H9 (cell line): ENCODE data around the gene BICD1. TPM values are rescaled to one million over a fixed set of nuclear protein-coding genes. Genes with fewer than 3 reads are reported as not detected.
A peak's percentile ranks its signal among the peaks of the same experiment; 100 is the strongest.

Experiments used
- DNase-seq: peaks from one replicate; pipeline ENCODE4 v3.0.0-alpha.2; 2017
- H2AFZ ChIP-seq: one replicate; pipeline ENCODE4 v1.6.1; 2013; ENCODE audit warnings: mild to moderate bottlenecking, low read length, control low read depth, moderate library complexity
- H2AK5ac ChIP-seq: 2 replicates; pipeline ENCODE4 v1.6.1; 2013; ENCODE audit warnings: low read length, control low read depth, mixed read lengths; ENCODE audit not compliant: insufficient read length
- H2BK120ac ChIP-seq: one replicate; pipeline ENCODE4 v1.6.1; 2013; ENCODE audit warnings: low read depth, mild to moderate bottlenecking, low read length, control low read depth, inconsistent platforms; ENCODE audit not compliant: poor library complexity, severe bottlenecking
- H2BK12ac ChIP-seq: 2 replicates; pipeline ENCODE4 v1.6.1; 2013; ENCODE audit warnings: low read length, control low read depth, mixed read lengths, low read depth; ENCODE audit not compliant: insufficient read length
- H2BK15ac ChIP-seq: 2 replicates; pipeline ENCODE4 v1.6.1; 2013; ENCODE audit warnings: low read depth, low read length, control low read depth
- H2BK20ac ChIP-seq: one replicate; pipeline ENCODE4 v1.6.1; 2013; ENCODE audit warnings: low read depth, mild to moderate bottlenecking, low read length, control low read depth, inconsistent platforms; ENCODE audit not compliant: poor library complexity, severe bottlenecking
- H2BK5ac ChIP-seq: 2 replicates; pipeline ENCODE4 v1.6.1; 2013; ENCODE audit warnings: low read length, control low read depth, mixed read lengths; ENCODE audit not compliant: insufficient read length
- H3K14ac ChIP-seq: 2 replicates; pipeline ENCODE4 v1.6.1; 2013; ENCODE audit warnings: low read length, control low read depth; ENCODE audit not compliant: insufficient read depth
- H3K18ac ChIP-seq: 2 replicates; pipeline ENCODE4 v1.6.1; 2013; ENCODE audit warnings: low read depth, mild to moderate bottlenecking, mixed read lengths, low read length, control low read depth; ENCODE audit not compliant: insufficient read length
- H3K23ac ChIP-seq: 2 replicates; pipeline ENCODE4 v1.6.1; 2013; ENCODE audit warnings: low read length, control low read depth, mixed read lengths, low read depth; ENCODE audit not compliant: insufficient read length
- H3K23me2 ChIP-seq: 2 replicates; pipeline ENCODE4 v1.6.1; 2013; ENCODE audit warnings: low read depth, mild to moderate bottlenecking, mixed read lengths, low read length, control low read depth; ENCODE audit not compliant: insufficient read length, poor library complexity, severe bottlenecking
- H3K27ac ChIP-seq: 2 replicates; pipeline ENCODE4 v1.5.1; 2013; ENCODE audit warnings: low read length, control low read depth, mixed read lengths, low read depth; ENCODE audit not compliant: insufficient read length
- H3K27me3 ChIP-seq: 2 replicates; pipeline ENCODE4 v1.6.1; 2013; ENCODE audit warnings: low read length, control low read depth, inconsistent platforms; ENCODE audit not compliant: insufficient read depth
- H3K4ac ChIP-seq: 2 replicates; pipeline ENCODE4 v1.6.1; 2013; ENCODE audit warnings: low read depth, mild to moderate bottlenecking, control low read depth, inconsistent platforms, low read length, moderate library complexity
- H3K4me1 ChIP-seq: 2 replicates; pipeline ENCODE4 v1.6.1; 2013; ENCODE audit warnings: low read length, control low read depth, inconsistent platforms; ENCODE audit not compliant: insufficient read depth
- H3K4me2 ChIP-seq: 2 replicates; pipeline ENCODE4 v1.6.1; 2013; ENCODE audit warnings: low read length, control low read depth, mixed read lengths; ENCODE audit not compliant: insufficient read length, insufficient read depth
- H3K56ac ChIP-seq: 2 replicates; pipeline ENCODE4 v1.6.1; 2013; ENCODE audit warnings: low read depth, mild to moderate bottlenecking, mixed read lengths, low read length, control low read depth; ENCODE audit not compliant: insufficient read length
- H3K79me1 ChIP-seq: 2 replicates; pipeline ENCODE4 v1.6.1; 2013; ENCODE audit warnings: low read depth, mild to moderate bottlenecking, moderate library complexity, low read length, control low read depth, inconsistent platforms; ENCODE audit not compliant: insufficient read depth, poor library complexity, severe bottlenecking
- H3K79me2 ChIP-seq: 2 replicates; pipeline ENCODE4 v1.6.1; 2013; ENCODE audit warnings: low read length, control low read depth, inconsistent platforms; ENCODE audit not compliant: insufficient read depth
- H3K9ac ChIP-seq: 2 replicates; pipeline ENCODE4 v1.6.1; 2013; ENCODE audit warnings: low read length, control low read depth, mixed read lengths; ENCODE audit not compliant: insufficient read length; ENCODE audit errors: extremely low read depth
- H3K9me3 ChIP-seq: one replicate; pipeline ENCODE4 v1.6.1; 2013; ENCODE audit warnings: low read depth, low read length, inconsistent platforms; ENCODE audit not compliant: control insufficient read depth
- H3T11ph ChIP-seq: one replicate; pipeline ENCODE4 v1.6.1; 2013; ENCODE audit warnings: mild to moderate bottlenecking, low read length, control low read depth, inconsistent platforms
- H4K20me1 ChIP-seq: one replicate; pipeline ENCODE4 v1.6.1; 2013; ENCODE audit not compliant: control insufficient read depth, insufficient read length, insufficient read depth
- H4K5ac ChIP-seq: 2 replicates; pipeline ENCODE4 v1.6.1; 2013; ENCODE audit warnings: low read depth, mild to moderate bottlenecking, mixed read lengths, low read length, control low read depth; ENCODE audit not compliant: insufficient read length
- H4K8ac ChIP-seq: replicated peaks from 2 replicates; pipeline ENCODE4 v1.6.1; 2013; ENCODE audit warnings: low read length, control low read depth, mixed read lengths, low read depth; ENCODE audit not compliant: insufficient read length
- H4K91ac ChIP-seq: 2 replicates; pipeline ENCODE4 v1.6.1; 2013; ENCODE audit warnings: low read depth, mild to moderate bottlenecking, moderate library complexity, mixed read lengths, low read length, control low read depth; ENCODE audit not compliant: insufficient read length
- H3K27ac Mint-ChIP-seq, 3 experiments: 2 replicates in 2 of 3; 3 replicates in 1 of 3; pipeline ENCODE4 v1.8.0; 2020 to 2021; ENCODE audit warnings: mixed read lengths in 3 of 3, mild to moderate bottlenecking in 1 of 3, moderate library complexity in 1 of 3
- H3K27me3 Mint-ChIP-seq: 2 replicates; pipeline ENCODE4 v1.8.0; 2021; ENCODE audit warnings: low read depth, mild to moderate bottlenecking, moderate library complexity, mixed read lengths
- H3K36me3 Mint-ChIP-seq, 3 experiments: 2 replicates in 2 of 3; 3 replicates in 1 of 3; pipeline ENCODE4 v1.8.0; 2020 to 2021; ENCODE audit warnings: low read depth in 3 of 3, mixed read lengths in 3 of 3; ENCODE audit not compliant: insufficient read depth in 1 of 3
- H3K4me1 Mint-ChIP-seq, 2 experiments: 2 replicates each; pipeline ENCODE4 v1.8.0; 2020; ENCODE audit warnings: mixed read lengths in 2 of 2
- H3K4me3 Mint-ChIP-seq, 2 experiments: 2 replicates in 1 of 2; 3 replicates in 1 of 2; pipeline ENCODE4 v1.8.0; 2020 to 2021; ENCODE audit warnings: mild to moderate bottlenecking in 2 of 2, mixed read lengths in 2 of 2, moderate library complexity in 1 of 2
- H3K9me3 Mint-ChIP-seq, 2 experiments: 2 replicates in 1 of 2; 3 replicates in 1 of 2; pipeline ENCODE4 v1.8.0; 2020; ENCODE audit warnings: mild to moderate bottlenecking in 2 of 2, mixed read lengths in 2 of 2, moderate library complexity in 1 of 2
- WGBS: extraction: QIAGEN DNeasy Blood & Tissue Kit; methylation state at CpG from one replicate; pipeline ENCODE4 v1.1.7; 2013; ENCODE audit warnings: missing lambda C conversion rate, low lambda C conversion rate, mixed read lengths; ENCODE audit not compliant: insufficient read length; ENCODE audit errors: extremely low coverage; 5-methylcytosine and 5-hydroxymethylcytosine counted together
- total RNA-seq: library from RNA; stranded (reverse); gene quantifications from 2 replicates; pipeline ENCODE4 v1.2.1, GENCODE V29; 2021
- TF ChIP-seq, protein P1 (sequence below): fragments of 200-600 bp; sonication (generic); conservative IDR thresholded peaks from 3 replicates; pipeline ENCODE4 v1.8.0; 2021; ENCODE audit warnings: antibody characterized with exemption, mild to moderate bottlenecking

The BICD1 gene
- total RNA-seq, 1 experiment from 2014 or later, result 134 TPM

GRCh38 chr12:32249777-32250176, 143.1 kb downstream of the BICD1 start:
- H2AFZ ChIP-seq, result no peak overlapping the region
- peak overlapping the region; percentile 54 to 98 (median 82); a peak in 5 of 7 replicates for H3K27ac Mint-ChIP-seq
- no peaks in the 10 kb centered on the region for H3K27me3 ChIP-seq
- no peak overlapping the region for H3K14ac ChIP-seq
- H4K5ac ChIP-seq, result no peak overlapping the region
- H3K18ac ChIP-seq, result no peak overlapping the region
- H3K9me3 Mint-ChIP-seq, result peaks cover 9 to 17% of the 10 kb centered on the region in 2 experiments
- H2BK15ac ChIP-seq, result no peak overlapping the region
- no peak overlapping the region for H3K9ac ChIP-seq
- no peaks in the 10 kb centered on the region for H3K27me3 Mint-ChIP-seq
- H3K4me3 Mint-ChIP-seq, result no peak overlapping the region
- H3K4ac ChIP-seq, result no peak overlapping the region
- H3K4me1 Mint-ChIP-seq, result peaks cover 37 to 42% of the 10 kb centered on the region in 2 experiments
- no peak overlapping the region for H3K23ac ChIP-seq
- peaks cover 5% of the 10 kb centered on the region for H3K9me3 ChIP-seq
- H3K4me1 ChIP-seq, result peaks cover 8% of the 10 kb centered on the region
- no peak overlapping the region for H4K91ac ChIP-seq
- H3K56ac ChIP-seq, result no peak overlapping the region
- H4K20me1 ChIP-seq, result no peaks in the 10 kb centered on the region
- no peak overlapping the region for H2AK5ac ChIP-seq
- H2BK20ac ChIP-seq, result no peak overlapping the region
- no peaks in the 10 kb centered on the region for H3K23me2 ChIP-seq
- no peak overlapping the region for H3T11ph ChIP-seq
- peak overlapping the region; percentile 78 for H3K27ac ChIP-seq
- no peak for DNase-seq
- peaks cover 22 to 36% (median 33%) of the 10 kb centered on the region in 3 experiments for H3K36me3 Mint-ChIP-seq
- WGBS, result no CpG with 5 or more reads among the region's 2 CpGs
- no peaks in the 10 kb centered on the region for H3K79me2 ChIP-seq
- no peak overlapping the region for H4K8ac ChIP-seq
- no peak overlapping the region for H2BK5ac ChIP-seq
- H3K79me1 ChIP-seq, result no peaks in the 10 kb centered on the region
- H2BK120ac ChIP-seq, result no peak overlapping the region
- TF ChIP-seq, protein P1, sequence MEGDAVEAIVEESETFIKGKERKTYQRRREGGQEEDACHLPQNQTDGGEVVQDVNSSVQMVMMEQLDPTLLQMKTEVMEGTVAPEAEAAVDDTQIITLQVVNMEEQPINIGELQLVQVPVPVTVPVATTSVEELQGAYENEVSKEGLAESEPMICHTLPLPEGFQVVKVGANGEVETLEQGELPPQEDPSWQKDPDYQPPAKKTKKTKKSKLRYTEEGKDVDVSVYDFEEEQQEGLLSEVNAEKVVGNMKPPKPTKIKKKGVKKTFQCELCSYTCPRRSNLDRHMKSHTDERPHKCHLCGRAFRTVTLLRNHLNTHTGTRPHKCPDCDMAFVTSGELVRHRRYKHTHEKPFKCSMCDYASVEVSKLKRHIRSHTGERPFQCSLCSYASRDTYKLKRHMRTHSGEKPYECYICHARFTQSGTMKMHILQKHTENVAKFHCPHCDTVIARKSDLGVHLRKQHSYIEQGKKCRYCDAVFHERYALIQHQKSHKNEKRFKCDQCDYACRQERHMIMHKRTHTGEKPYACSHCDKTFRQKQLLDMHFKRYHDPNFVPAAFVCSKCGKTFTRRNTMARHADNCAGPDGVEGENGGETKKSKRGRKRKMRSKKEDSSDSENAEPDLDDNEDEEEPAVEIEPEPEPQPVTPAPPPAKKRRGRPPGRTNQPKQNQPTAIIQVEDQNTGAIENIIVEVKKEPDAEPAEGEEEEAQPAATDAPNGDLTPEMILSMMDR, result no peak
- peak overlapping the region; percentile 24 for H3K4me2 ChIP-seq
- no peak overlapping the region for H2BK12ac ChIP-seq
